HG03378 (cell line): Measurements from ENCODE around the gene ELL2.

Experiments
- ATAC-seq: cut with Tn5 transposase; IDR thresholded peaks from one replicate; pipeline ENCODE4 v1.9.1; 2021; ENCODE audit warnings: mild to moderate bottlenecking, moderate library complexity; ENCODE audit not compliant: unreplicated experiment

The ELL2 gene

DNA sequence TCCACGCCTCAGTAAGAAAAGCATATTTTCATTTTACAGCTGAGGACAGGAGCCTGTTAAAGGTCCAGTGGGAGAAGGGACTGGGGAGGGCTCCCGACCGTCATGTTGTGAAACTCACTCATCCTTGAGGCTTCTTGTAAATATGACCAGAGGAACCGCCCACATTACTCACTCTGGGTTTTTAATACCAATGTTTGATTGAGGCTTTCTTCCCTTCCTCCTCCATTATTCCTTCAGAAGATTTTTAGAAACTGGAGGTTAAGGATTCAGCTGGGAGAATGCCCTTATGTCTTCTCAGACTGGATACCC, 77.7 kb downstream of the ELL2 start:
- ATAC-seq, result peak; percentile 64

DNA sequence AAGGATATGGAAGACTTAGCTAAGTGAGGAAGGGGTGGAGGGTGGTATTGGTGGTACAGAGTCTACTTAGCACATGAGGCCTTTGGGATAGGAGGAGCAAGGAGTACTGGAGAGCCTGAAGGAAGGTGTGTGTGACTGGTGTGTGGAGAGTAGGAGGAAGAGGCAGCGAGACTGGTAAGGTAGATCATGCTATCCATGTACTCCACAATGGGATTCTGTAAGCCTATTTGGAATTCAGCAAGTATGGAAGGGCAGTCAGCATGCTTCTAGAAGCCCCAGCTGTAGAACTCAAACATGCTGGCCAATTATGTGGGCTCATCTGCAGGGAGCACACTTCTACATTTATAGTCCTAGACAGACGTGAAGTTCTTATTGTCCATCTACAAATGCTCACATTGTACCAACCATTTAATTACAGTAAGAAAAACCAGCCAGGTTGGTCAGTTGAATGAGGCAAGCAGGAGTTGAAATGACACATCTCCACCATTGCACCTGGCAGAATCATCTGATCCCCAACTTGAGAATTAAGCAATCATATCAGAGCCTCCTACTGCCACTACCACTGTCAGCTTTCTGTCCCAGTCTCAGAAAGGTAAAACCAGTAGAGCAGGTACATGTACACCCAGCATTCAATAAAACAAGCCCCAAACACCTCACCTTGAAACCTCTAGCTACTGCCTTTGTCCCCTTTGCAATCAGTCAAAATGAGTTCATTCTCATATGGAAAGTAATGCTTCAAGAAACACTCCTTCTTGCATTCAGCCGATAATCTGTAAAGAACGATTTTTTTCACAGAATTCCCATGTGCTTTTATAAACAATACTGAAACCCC, 78.2 kb downstream of the ELL2 start:
- ATAC-seq, result peak; percentile 53

DNA sequence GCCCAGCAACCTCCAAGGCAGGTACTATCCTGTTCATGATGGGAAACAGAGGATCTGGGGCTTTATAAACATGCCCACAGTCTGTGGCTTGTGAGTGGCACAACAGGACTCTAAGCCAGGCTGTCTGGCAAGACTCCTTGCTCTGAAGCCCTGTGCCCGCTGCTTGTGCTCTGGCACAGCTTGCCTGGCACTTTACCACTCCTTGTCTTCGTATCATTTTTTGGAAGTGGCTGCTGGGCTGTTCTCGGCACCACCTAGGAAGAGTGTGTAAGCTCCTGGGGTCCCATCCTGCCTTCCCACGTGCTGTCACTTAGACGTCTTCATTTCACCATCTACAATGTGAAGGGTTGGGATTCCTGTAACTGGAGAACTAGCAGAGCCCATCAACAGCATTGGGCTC, 79.8 kb downstream of the ELL2 start:
- no peak for ATAC-seq

DNA sequence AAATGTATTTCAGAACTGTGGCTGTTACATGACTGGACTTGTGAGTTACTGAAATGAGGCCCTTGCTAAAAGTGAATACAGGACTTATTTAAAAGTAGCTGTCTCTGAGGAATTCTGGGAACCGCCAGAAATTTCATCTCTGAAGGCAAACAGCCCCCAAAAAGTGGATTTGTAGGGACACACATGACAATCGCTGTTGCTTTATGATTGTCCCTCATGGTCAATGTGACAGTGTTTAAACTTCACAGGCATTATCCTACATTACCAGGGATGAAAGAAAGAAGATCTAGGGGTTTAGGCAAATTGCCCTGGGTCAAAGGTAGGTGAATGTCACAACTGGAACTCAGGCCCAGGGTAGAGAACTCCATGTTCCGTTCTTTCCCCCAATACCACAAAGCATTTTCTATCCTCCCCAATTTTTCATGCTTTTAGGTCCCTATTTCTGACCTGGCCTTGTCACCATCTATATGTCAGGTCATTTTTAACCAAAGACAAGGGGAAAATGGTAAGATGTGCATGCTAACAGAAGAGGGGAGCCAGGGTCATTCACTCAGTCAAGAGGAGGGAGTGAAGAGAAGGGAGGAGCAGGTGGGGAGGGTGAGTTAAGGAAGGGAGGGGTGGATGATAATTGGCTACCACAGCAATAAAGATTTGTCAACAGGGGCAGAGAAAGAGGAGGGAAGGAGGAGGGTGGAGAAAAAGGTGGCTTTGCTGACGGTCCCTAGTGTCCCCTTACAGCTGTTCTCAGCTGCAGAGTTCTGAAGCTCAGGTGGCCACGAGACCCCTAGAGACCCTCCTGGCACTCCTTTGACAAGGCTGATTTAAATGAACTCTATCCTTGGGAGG, 81.3 kb downstream of the ELL2 start:
- no peak for ATAC-seq

GRCh38 chr5:95879661-95880060, 82.0 kb downstream of the ELL2 start:
- ATAC-seq, result no peak

- ATAC-seq, result no peak
Observed at GRCh38 chr5:95878417-95879323, 83.0 kb downstream of the ELL2 start.

DNA sequence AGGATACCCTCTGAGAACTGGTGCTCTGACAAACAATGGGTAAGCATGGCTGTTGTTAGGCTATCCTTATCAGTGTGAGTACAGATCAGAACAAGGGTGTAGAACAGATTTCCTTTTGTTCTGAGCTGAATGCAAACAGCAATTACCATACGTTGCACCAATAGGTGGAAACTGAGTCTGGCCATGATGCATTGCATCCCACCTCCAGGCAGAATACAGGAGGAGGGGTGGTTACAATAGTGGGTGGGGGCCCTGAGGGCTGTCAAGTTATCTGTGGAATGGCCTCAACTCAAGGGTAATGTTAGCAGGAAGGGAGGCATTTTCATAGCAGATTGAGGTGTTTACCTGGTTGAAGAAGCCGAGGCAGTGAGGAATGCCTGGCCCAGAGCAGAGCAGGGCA, 84.9 kb downstream of the ELL2 start:
- ATAC-seq, result no peak

DNA sequence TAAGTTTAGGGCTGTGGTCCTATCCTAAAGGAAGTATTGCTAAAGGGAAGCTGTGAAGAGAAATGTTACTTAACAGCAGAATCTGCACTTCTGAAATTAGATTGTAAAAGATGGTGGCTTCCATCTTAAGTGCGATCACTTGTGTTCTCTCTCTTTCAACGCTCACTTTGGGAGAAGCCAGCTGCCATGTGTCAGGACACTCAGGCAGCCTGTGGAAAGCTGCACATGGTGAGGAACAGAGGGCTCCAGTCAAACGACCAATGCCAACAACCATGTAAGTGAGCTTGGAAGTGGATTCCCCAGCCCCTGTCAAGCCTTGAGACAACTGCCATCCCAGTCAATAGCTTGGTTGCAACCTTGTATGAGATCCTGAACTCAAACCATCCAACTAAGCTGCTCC, 87.4 kb downstream of the ELL2 start:
- ATAC-seq, result no peak

DNA sequence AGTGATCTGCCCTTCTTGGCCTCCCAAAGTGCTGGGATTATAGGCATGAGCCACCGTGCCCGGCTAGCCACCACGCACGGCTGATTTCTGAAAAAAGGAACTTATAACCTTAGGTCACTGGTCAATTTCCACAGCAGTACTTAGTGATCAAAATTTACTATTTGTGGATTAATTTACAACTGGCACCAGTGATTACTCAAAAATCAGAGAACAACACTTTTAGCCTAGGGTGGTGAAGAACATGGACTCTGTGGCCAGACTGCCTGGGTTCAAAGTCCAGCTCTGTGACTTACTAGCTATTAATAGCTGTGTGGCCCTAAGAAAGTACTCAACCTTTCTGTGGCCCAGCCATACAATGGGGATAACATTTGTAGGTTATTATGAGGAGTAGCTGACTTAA, 88.3 kb downstream of the ELL2 start:
- ATAC-seq, result no peak

DNA sequence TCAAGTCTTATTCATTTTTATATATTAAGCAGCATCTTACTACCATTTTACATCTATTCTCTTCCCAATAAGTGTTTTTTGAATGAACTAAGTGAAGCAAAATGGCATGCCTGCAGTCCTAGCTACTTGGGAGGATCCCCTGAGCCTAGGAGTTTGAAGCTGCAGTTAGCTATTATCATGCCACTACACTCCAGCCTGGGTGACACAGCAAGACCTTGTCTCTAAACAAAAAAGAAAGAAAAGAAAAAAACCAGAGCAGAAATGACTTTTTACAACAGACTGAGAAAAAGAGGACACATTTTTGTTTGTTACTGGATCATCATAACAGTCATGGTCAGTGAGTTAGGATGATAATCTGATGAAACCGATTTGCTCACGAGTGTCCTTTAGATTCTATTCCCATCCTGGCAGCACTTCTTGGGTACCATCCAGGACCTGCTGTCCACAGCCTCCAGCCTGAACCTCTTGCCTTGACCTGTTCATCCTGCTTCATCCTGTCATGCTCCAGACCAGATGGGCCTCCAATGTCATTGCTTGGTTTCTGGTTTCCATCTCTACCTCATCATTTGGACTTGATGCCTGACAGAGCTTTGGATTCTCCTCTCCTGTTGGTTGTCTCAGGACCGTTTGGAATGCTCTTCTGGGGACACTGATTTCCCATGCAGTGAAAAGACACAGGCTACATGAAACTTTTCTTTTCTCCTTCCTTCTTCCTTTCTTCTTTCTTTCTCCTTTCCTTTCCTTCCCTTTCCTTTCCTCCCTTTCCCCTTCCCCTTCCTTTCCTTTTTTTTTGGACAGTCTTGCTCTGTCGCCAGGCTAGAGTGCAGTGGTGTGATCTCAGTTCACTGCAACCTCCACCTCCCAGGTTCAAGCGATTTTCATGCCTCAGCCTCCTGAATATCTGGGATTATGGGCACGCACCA, 89.0 kb downstream of the ELL2 start:
- ATAC-seq, result no peak

GRCh38 chr5:95871146-95871806, 90.4 kb downstream of the ELL2 start:
- ATAC-seq, result no peak

GRCh38 chr5:95870105-95870672, 91.5 kb downstream of the ELL2 start:
- ATAC-seq, result peak; percentile 78

DNA sequence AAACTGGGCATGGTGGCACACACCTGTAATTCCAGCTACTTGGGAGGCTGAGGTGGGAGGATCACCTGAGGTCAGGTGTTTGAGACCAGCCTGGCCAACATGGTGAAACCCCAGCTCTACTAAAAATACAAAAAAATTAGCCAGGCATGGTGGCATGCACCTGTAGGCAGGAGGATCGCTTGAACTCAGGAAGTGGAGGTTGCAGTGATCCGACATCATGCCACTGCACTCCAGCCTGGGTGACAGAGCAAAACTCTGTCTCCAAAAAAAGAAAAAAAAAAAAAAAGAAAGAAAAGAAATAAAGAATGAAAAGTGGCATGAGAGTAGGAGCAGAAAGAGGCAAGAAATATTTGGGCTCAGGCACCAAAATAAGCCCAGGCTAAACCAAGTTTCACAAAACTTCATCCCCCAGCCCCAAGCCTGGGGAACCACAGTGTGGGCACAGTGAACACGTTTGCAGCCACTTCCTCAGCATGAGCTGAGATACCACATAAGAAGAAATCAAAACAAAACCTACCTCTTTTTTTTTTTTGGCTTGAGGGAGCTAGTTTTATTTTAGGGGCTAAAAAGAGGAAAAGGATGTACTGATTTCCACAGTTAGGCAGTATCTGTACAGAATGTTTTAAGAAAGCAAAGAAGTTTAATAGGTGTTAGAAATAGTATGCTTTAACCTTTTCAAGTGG, 92.3 kb downstream of the ELL2 start:
- ATAC-seq, result peak; percentile 50

DNA sequence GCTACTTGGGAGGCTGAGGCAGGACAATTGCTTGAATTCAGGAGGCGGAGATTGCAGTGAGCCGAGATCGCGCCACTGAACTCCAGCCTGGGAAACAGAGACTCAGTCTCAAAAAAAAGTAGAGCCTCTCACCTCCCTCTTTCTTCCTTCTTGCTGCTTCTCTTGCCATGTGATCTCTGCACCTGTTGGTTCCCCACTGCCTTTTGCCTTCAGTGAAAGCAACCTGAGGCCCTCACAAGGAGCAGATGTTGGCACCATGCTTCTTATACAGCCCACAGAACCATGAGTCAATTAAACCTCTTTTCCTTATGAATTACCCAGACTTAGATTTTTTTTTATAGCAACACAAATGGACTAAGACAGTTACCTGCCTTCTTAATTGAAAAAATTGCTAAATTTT, 93.5 kb downstream of the ELL2 start:
- ATAC-seq, result no peak

DNA sequence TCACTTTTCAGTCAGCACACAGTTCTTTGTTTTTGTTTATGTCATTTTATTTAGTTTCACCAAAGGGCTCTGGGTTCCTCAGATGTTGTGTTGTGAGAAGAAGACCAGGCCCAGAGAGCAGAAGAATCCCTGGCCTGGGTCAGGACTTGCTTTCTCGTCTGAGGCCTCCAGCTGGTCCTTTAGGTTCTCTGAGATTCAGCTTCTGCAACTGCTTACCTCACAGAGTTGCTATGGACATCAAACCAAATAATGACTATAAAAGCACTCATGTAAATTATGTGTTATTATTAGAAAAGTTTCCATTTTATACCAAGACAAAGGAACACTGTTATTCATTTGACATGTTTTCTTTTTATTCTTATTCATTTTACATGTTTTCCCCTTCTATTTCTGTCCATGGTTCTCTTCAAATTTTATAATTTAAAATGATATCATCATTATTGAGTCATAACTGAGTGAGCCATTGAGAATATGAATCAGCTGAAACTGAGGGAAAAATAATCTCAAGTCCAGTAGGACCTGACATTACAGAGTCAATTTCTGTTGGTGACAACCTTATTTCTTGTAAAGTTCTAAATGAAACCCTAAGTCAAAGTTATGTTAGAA, 95.1 kb downstream of the ELL2 start:
- ATAC-seq, result no peak

DNA sequence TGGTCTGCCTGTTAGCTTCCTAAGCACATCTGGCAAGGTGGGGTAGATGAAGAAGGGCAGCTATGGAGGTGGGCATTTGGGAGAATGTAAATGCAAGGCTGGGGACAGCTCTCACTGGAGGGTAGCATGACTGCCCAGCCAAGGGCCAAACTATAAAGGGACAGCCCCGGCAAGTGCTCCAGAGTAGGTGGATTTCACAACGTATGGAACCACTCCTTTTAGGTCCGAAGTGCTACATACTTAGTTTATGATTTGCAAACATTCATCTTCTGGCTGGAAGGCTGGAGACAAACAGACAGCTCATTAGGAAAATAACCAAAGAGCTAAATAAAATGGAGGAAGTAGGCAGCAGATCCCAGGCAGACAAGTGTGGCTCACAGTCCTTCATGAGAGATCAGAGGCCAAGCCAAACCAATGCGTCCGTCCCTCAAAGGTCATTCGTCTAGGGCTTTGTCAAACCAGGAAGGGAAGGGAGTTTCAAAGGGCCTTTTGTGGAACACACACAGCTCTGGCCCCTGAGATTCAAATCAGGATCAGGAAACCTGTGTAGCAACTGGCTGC, 96.6 kb downstream of the ELL2 start:
- ATAC-seq, result no peak

- no peak for ATAC-seq
Observed at GRCh38 chr5:95864456-95864855, 97.2 kb downstream of the ELL2 start.

GRCh38 chr5:95863383-95863757, 98.3 kb downstream of the ELL2 start:
- ATAC-seq, result no peak
